ENCODE measurements around the gene KSR2.

GRCh38 chr12:117743761-117744160 lies 225.0 kb downstream of the KSR2 start:
- TF ChIP-seq CTCF (conservative IDR thresholded peaks at IDR 0.05; ENCODE audit: low read depth, low read length) (no peak), MXI1 (IDR thresholded peaks at IDR 0.05; ENCODE audit: borderline replicate concordance, low read depth, low read length) (no peak)

Data from IMR-90 (cell line).